NCI-H526 (cell line): ENCODE data around the gene HSD17B2.
A peak's percentile ranks its signal among the peaks of the same experiment; 100 is the strongest.
"Not testable (repeated sequence)": the region's sequence is repeated elsewhere in the genome, so short reads cannot be mapped to it uniquely, and the experiment has no call there.

Source experiments
- DNase-seq, 2 experiments: peaks; one replicate each; lab custom pipeline; 2025; lab: John Stamatoyannopoulos, UW

Gene HSD17B2

GRCh38 chr16:82134846-82135245 is 99.8 kb downstream of the HSD17B2 start:
- DNase-seq, result peak; percentile 19 to 21

GRCh38 chr16:82135844-82136243 is 100.8 kb downstream of the HSD17B2 start:
- DNase-seq, result no peak

GRCh38 chr16:82136956-82137821 is 102.1 kb downstream of the HSD17B2 start:
- no peak for DNase-seq

- no peak for DNase-seq
Measured at GRCh38 chr16:82137822-82138167, 102.7 kb downstream of the HSD17B2 start.

GRCh38 chr16:82138478-82139285 is 103.6 kb downstream of the HSD17B2 start:
- peak in 1 of 2 experiments; percentile 19 for DNase-seq

- not testable (repeated sequence) for DNase-seq
Measured at GRCh38 chr16:82139286-82139571, 104.2 kb downstream of the HSD17B2 start.

- DNase-seq, result no peak
Measured at GRCh38 chr16:82146556-82146955, 111.5 kb downstream of the HSD17B2 start.

GRCh38 chr16:82146957-82147356 is 111.9 kb downstream of the HSD17B2 start:
- peak in 1 of 2 experiments; percentile 47 for DNase-seq

GRCh38 chr16:82147546-82147945 is 112.5 kb downstream of the HSD17B2 start:
- no peak for DNase-seq
